ENCODE measurements around the gene DPM3.

Gene DPM3

GRCh38 chr1:155110826-155111225 lies 29.5 kb downstream of the DPM3 start:
- Histone ChIP-seq H3K27ac (replicated peaks) (no peak overlapping the region), H3K4me3 (replicated peaks; ENCODE audit: insufficient read depth, low read length) (no peak overlapping the region), H3K27me3 (ENCODE audit: insufficient read depth, poor library complexity, severe bottlenecking) (no peaks in the 10 kb centered on the region)
- TF ChIP-seq, protein P1, sequence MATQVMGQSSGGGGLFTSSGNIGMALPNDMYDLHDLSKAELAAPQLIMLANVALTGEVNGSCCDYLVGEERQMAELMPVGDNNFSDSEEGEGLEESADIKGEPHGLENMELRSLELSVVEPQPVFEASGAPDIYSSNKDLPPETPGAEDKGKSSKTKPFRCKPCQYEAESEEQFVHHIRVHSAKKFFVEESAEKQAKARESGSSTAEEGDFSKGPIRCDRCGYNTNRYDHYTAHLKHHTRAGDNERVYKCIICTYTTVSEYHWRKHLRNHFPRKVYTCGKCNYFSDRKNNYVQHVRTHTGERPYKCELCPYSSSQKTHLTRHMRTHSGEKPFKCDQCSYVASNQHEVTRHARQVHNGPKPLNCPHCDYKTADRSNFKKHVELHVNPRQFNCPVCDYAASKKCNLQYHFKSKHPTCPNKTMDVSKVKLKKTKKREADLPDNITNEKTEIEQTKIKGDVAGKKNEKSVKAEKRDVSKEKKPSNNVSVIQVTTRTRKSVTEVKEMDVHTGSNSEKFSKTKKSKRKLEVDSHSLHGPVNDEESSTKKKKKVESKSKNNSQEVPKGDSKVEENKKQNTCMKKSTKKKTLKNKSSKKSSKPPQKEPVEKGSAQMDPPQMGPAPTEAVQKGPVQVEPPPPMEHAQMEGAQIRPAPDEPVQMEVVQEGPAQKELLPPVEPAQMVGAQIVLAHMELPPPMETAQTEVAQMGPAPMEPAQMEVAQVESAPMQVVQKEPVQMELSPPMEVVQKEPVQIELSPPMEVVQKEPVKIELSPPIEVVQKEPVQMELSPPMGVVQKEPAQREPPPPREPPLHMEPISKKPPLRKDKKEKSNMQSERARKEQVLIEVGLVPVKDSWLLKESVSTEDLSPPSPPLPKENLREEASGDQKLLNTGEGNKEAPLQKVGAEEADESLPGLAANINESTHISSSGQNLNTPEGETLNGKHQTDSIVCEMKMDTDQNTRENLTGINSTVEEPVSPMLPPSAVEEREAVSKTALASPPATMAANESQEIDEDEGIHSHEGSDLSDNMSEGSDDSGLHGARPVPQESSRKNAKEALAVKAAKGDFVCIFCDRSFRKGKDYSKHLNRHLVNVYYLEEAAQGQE (IDR thresholded peaks at IDR 0.05; ENCODE audit: insufficient replicate concordance, low read depth): no peak
- TF ChIP-seq POLR2AphosphoS5 (IDR thresholded peaks at IDR 0.05; ENCODE audit: low read depth) (no peak), GABPA (IDR thresholded peaks at IDR 0.05; ENCODE audit: low read depth) (no peak), SPI1 (IDR thresholded peaks at IDR 0.05; ENCODE audit: borderline replicate concordance, low read depth) (no peak)
- DNase-seq (ENCODE audit: low read depth in 1 of 2, low spot score in 1 of 2): no peak

DNA sequence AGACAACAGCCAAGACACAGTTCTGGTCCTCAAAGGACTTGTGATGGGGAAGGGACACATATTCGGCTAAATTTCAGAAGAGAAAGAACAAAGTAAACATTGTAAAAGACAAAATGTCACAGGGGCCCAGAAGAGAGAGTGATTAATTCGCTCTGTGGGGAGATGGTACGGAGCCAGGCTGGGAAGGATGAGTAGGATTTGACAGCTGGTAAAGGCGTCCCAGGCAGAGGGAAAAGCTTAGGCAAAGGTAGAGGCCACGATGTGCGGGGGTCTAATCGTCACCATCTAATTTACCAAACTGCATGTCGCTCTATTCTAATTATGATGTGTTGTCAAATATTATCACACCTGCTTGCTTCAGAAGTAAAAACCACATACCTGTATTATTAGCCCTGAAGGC lies 29.9 kb downstream of the DPM3 start:
- no peaks in the 10 kb centered on the region for H3K27me3 ChIP-seq (ENCODE audit: insufficient read depth, poor library complexity, severe bottlenecking)
- H3K4me3 ChIP-seq (replicated peaks; ENCODE audit: insufficient read depth, low read length): no peak overlapping the region
- no peak for DNase-seq (ENCODE audit: low read depth in 1 of 2, low spot score in 1 of 2)
- TF ChIP-seq CTCF (IDR thresholded peaks at IDR 0.05; ENCODE audit: insufficient read depth, low read length): no peak
- TF ChIP-seq GABPA (IDR thresholded peaks at IDR 0.05; ENCODE audit: low read depth): no peak
- TF ChIP-seq SPI1 (IDR thresholded peaks at IDR 0.05; ENCODE audit: borderline replicate concordance, low read depth): no peak
- TF ChIP-seq, protein P1 (IDR thresholded peaks at IDR 0.05; ENCODE audit: insufficient replicate concordance, low read depth): no peak
- TF ChIP-seq POLR2AphosphoS5 (IDR thresholded peaks at IDR 0.05; ENCODE audit: low read depth): no peak
- no peak overlapping the region for H3K27ac ChIP-seq (replicated peaks)

DNA sequence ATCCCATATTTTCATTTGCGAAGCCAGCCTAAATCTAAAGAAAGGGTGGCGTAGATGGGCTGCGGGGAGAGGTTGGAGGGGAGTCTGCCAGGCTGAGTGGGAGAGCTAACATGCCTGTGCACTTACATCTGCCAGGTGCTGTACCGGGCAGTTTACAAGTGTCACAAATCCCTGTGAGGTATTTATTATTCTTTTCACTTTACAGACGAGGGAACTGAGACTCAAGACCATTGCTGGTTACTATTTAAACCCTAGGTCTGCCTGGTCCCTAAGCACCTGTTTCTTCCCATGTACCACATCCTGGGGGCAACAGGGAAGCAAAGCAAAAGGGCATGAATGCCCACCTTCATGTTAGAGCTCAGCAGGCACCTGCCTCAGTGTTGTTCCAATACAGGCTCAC lies 32.0 kb downstream of the DPM3 start:
- TF ChIP-seq CTCF (IDR thresholded peaks at IDR 0.05; ENCODE audit: insufficient read depth, low read length) (no peak), GABPA (IDR thresholded peaks at IDR 0.05; ENCODE audit: low read depth) (no peak), SPI1 (IDR thresholded peaks at IDR 0.05; ENCODE audit: borderline replicate concordance, low read depth) (no peak)
- H3K27ac ChIP-seq (replicated peaks): no peak overlapping the region
- H3K27me3 ChIP-seq (ENCODE audit: insufficient read depth, poor library complexity, severe bottlenecking): no peaks in the 10 kb centered on the region
- no peak for DNase-seq (ENCODE audit: low read depth in 1 of 2, low spot score in 1 of 2)
- H3K4me3 ChIP-seq (replicated peaks; ENCODE audit: insufficient read depth, low read length): no peak overlapping the region

DNA sequence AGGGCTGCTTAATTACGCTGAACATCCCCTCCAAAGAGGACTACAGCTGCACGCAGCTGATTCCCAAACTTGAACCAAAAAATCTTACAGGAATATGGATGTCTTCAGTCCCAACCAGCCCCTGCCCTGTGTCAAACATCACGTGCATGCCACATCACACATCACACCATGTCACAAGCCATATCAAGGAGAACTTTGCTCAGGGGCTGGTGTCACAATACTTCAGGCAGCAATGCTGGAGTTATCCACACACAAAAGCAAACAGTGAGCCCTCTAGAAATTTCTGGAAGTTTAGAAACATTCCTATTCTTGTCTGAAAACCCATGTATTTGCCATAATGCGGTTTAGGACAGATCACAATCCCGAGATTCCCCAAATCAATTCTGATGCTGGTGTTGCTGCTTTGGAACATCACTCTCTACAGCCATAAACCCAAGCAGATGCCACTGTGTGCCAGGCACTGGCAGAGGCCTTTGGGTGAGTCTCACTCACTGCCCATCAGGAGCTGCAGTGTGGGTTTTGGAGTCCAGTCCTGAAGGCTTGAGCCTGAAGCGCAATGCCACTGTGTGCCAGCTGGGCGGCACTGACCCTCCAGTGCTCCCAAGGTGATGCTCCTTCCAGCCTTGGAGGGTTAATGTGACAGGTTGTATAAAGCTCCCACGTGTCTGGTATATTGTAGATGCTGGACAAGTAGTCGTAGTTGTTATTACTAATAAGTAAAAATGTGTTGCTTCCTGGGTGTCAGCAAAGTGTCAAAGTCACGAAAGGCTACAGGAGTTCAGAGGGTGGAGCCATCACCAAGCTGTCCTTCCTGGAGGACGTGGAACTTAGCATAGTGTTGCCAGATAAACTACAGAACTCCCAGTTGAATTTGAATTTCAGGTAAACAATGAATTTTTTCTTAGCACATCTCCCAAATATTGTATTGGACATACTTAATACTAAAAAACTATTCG lies 32.7 kb downstream of the DPM3 start:
- Histone ChIP-seq H3K27ac (replicated peaks) (no peak overlapping the region), H3K27me3 (ENCODE audit: insufficient read depth, poor library complexity, severe bottlenecking) (no peaks in the 10 kb centered on the region), H3K4me3 (replicated peaks; ENCODE audit: insufficient read depth, low read length) (no peak overlapping the region)
- TF ChIP-seq CTCF (IDR thresholded peaks at IDR 0.05; ENCODE audit: insufficient read depth, low read length): no peak
- TF ChIP-seq SPI1 (IDR thresholded peaks at IDR 0.05; ENCODE audit: borderline replicate concordance, low read depth): no peak
- TF ChIP-seq, protein P1 (IDR thresholded peaks at IDR 0.05; ENCODE audit: insufficient replicate concordance, low read depth): no peak
- no peak for TF ChIP-seq POLR2AphosphoS5 (IDR thresholded peaks at IDR 0.05; ENCODE audit: low read depth)
- no peak for TF ChIP-seq GABPA (IDR thresholded peaks at IDR 0.05; ENCODE audit: low read depth)
- DNase-seq (ENCODE audit: low read depth in 1 of 2, low spot score in 1 of 2): no peak
